Fibroblast of lung (primary cell): ENCODE data around the gene PCBP3. TPM values are rescaled to one million over a fixed set of nuclear protein-coding genes. Genes with fewer than 3 reads are reported as not detected.

Experiments used
- DNase-seq, 2 donors: peaks; one replicate each; pipeline versions ENCODE4 v3.0.0 to v3.0.0-alpha.2; 2010; ENCODE audit warnings: low read depth in 2 of 2
- H2AFZ ChIP-seq: 2 replicates; pipeline ENCODE4 v1.5.1; 2012; ENCODE audit warnings: low read length, control low read depth, inconsistent platforms
- H3K27ac ChIP-seq: 2 replicates; pipeline ENCODE4 v1.5.1; 2011; ENCODE audit warnings: low read length, control low read depth; ENCODE audit not compliant: insufficient read depth
- H3K27me3 ChIP-seq: 2 replicates; pipeline ENCODE4 v1.5.1; 2011; ENCODE audit warnings: mild to moderate bottlenecking, low read length; ENCODE audit not compliant: control insufficient read depth, insufficient read depth
- H3K36me3 ChIP-seq: 2 replicates; pipeline ENCODE4 v1.5.1; 2011; ENCODE audit warnings: low read length; ENCODE audit not compliant: control insufficient read depth, insufficient read depth
- H3K4me1 ChIP-seq: 2 replicates; pipeline ENCODE4 v1.5.1; 2011; ENCODE audit warnings: low read length; ENCODE audit not compliant: control insufficient read depth, insufficient read depth; ENCODE audit errors: extremely low read depth
- H3K4me2 ChIP-seq: 2 replicates; pipeline ENCODE4 v1.5.1; 2011; ENCODE audit warnings: low read length, control low read depth; ENCODE audit not compliant: insufficient read depth; ENCODE audit errors: extremely low read depth
- H3K4me3 ChIP-seq, 4 experiments: fragments of 200-600 bp in 1 of 4; sonication (generic) in 1 of 4; replicated peaks in 1 of 4; 2 replicates each; pipeline ENCODE4 v1.5.1; 2011 to 2016; ENCODE audit warnings: low read length in 4 of 4, low read depth in 3 of 4, mild to moderate bottlenecking in 3 of 4, control low read depth in 2 of 4, inconsistent platforms in 1 of 4, mixed read lengths in 1 of 4; ENCODE audit not compliant: insufficient read depth in 1 of 4; ENCODE audit errors: control extremely low read depth in 1 of 4
- H3K79me2 ChIP-seq: 2 replicates; pipeline ENCODE4 v1.5.1; 2012; ENCODE audit warnings: mild to moderate bottlenecking, low read length, inconsistent platforms; ENCODE audit not compliant: control insufficient read depth, insufficient read depth
- H3K9ac ChIP-seq: 2 replicates; pipeline ENCODE4 v1.5.1; 2011; ENCODE audit warnings: mild to moderate bottlenecking, low read length, control low read depth; ENCODE audit not compliant: insufficient read depth
- H3K9me3 ChIP-seq: 2 replicates; pipeline ENCODE4 v1.5.1; 2012; ENCODE audit warnings: low read depth, low read length; ENCODE audit not compliant: control insufficient read depth, insufficient read depth
- H4K20me1 ChIP-seq: 2 replicates; pipeline ENCODE4 v1.5.1; 2011; ENCODE audit warnings: low read length; ENCODE audit not compliant: control insufficient read depth, insufficient read depth; ENCODE audit errors: extremely low read depth
- EZH2 ChIP-seq: IDR thresholded peaks from 2 replicates; pipeline ENCODE4 v1.5.1; 2012; ENCODE audit warnings: low read length, control low read depth, mild to moderate bottlenecking; ENCODE audit errors: missing control alignments
- polyA plus RNA-seq, 2 donors: library from polyadenylated mRNA; depleted of rRNA in 1 of 2; stranded (reverse) in 1 of 2; unstranded in 1 of 2; fragments of >200 nt; gene quantifications; 2 replicates each; pipeline ENCODE4 v1.2.1, GENCODE V29; 2011 to 2012; ENCODE audit warnings: missing spikeins in 1 of 2
- total RNA-seq: library from RNA; depleted of rRNA; stranded (reverse); fragments of >200 nt; gene quantifications from 2 replicates; pipeline ENCODE4 v1.2.1, GENCODE V29; 2014
- TF ChIP-seq, protein P1 (sequence below), 2 donors: IDR thresholded peaks in 1 of 2; conservative IDR thresholded peaks in 1 of 2; 1 replicate in 1 of 2; 2 replicates in 1 of 2; pipeline ENCODE4 v1.5.1; 2011 to 2012; ENCODE audit warnings: low read length in 2 of 2, control low read depth in 1 of 2, inconsistent platforms in 1 of 2, low read depth in 1 of 2, mild to moderate bottlenecking in 1 of 2

PCBP3 gene
- total and polyA plus RNA-seq, 2 donors (not counting 1 experiment from before 2014, with no cell fraction given), result 0.51 to 1.7 TPM

- Histone ChIP-seq H3K27ac (no peak overlapping the region), H2AFZ (no peak overlapping the region), H3K4me2 (no peak overlapping the region), H4K20me1 (no peaks in the 10 kb centered on the region), H3K79me2 (no peaks in the 10 kb centered on the region), H3K4me1 (no peaks in the 10 kb centered on the region), H3K9ac (no peak overlapping the region), H3K4me3 (no peak overlapping the region), H3K27me3 (no peaks in the 10 kb centered on the region), H3K36me3 (no peaks in the 10 kb centered on the region), H3K9me3 (no peaks in the 10 kb centered on the region)
- DNase-seq, result no peak
- no peak for TF ChIP-seq EZH2
- TF ChIP-seq, protein P1, sequence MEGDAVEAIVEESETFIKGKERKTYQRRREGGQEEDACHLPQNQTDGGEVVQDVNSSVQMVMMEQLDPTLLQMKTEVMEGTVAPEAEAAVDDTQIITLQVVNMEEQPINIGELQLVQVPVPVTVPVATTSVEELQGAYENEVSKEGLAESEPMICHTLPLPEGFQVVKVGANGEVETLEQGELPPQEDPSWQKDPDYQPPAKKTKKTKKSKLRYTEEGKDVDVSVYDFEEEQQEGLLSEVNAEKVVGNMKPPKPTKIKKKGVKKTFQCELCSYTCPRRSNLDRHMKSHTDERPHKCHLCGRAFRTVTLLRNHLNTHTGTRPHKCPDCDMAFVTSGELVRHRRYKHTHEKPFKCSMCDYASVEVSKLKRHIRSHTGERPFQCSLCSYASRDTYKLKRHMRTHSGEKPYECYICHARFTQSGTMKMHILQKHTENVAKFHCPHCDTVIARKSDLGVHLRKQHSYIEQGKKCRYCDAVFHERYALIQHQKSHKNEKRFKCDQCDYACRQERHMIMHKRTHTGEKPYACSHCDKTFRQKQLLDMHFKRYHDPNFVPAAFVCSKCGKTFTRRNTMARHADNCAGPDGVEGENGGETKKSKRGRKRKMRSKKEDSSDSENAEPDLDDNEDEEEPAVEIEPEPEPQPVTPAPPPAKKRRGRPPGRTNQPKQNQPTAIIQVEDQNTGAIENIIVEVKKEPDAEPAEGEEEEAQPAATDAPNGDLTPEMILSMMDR (conservative IDR thresholded peaks at IDR 0.05 in 1 of 2, IDR thresholded peaks at IDR 0.05 in 1 of 2; ENCODE audit: low read depth in 1 of 2, low read length in 2 of 2), result no peak
Measured at GRCh38 chr21:45776971-45777370, 133.4 kb downstream of the PCBP3 start.

DNA sequence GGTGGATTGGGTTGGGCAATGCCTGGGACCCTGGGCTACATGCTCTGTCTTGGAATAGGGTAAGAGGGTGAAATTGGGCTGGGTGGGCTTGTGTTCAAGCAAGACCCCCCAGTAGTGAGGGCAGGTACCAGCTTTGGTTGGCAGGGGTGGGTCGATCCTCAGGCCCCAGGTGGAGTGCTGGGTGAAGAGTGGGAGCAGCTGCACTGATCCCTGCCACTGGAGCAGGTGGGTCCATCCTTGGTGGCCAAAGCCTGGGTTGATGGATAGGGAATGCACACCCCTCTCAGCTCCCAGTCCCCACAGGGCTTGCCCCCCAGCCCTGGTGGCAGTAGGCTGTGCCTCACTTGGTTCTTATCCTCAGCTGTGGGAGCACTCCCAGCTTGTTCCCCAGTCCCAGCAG is 135.2 kb downstream of the PCBP3 start:
- DNase-seq, result no peak
- Histone ChIP-seq H3K4me1 (no peaks in the 10 kb centered on the region), H3K27ac (no peak overlapping the region), H3K9ac (no peak overlapping the region), H4K20me1 (no peaks in the 10 kb centered on the region), H3K36me3 (no peaks in the 10 kb centered on the region), H3K4me2 (no peak overlapping the region), H3K4me3 (no peak overlapping the region), H3K79me2 (no peaks in the 10 kb centered on the region), H3K27me3 (no peaks in the 10 kb centered on the region), H3K9me3 (no peaks in the 10 kb centered on the region), H2AFZ (no peak overlapping the region)
- TF ChIP-seq, protein P1 (conservative IDR thresholded peaks at IDR 0.05 in 1 of 2, IDR thresholded peaks at IDR 0.05 in 1 of 2; ENCODE audit: low read depth in 1 of 2, low read length in 2 of 2), result no peak
- TF ChIP-seq EZH2, result no peak

- no peak overlapping the region for H3K9ac ChIP-seq
- no peak overlapping the region for H2AFZ ChIP-seq
- H3K9me3 ChIP-seq, result no peaks in the 10 kb centered on the region
- H3K27me3 ChIP-seq, result no peaks in the 10 kb centered on the region
- no peak for DNase-seq
- TF ChIP-seq, protein P1 (conservative IDR thresholded peaks at IDR 0.05 in 1 of 2, IDR thresholded peaks at IDR 0.05 in 1 of 2; ENCODE audit: low read depth in 1 of 2, low read length in 2 of 2), result no peak
- no peak for TF ChIP-seq EZH2
- no peak overlapping the region for H3K4me2 ChIP-seq
- no peaks in the 10 kb centered on the region for H3K36me3 ChIP-seq
- no peaks in the 10 kb centered on the region for H3K4me1 ChIP-seq
- H3K79me2 ChIP-seq, result no peaks in the 10 kb centered on the region
- no peak overlapping the region for H3K27ac ChIP-seq
- no peaks in the 10 kb centered on the region for H4K20me1 ChIP-seq
- no peak overlapping the region for H3K4me3 ChIP-seq
Measured at GRCh38 chr21:45779226-45779625, 135.7 kb downstream of the PCBP3 start.
